HepG2 (cell line): ENCODE results near the gene EGFL8. TPM values are rescaled to one million over a fixed set of nuclear protein-coding genes. Genes with fewer than 3 reads are reported as not detected.

Experiments used
- CC2D1A ChIP-seq: sonication (generic); formaldehyde crosslinking; IDR thresholded peaks from 2 replicates; pipeline ENCODE4 v1.8.1; 2023; ENCODE audit warnings: mild to moderate bottlenecking, missing genetic modification reagents
- CREBL2 ChIP-seq: sonication (generic); formaldehyde crosslinking; IDR thresholded peaks from 2 replicates; pipeline ENCODE4 v1.8.1; 2023; ENCODE audit warnings: missing genetic modification reagents, mild to moderate bottlenecking, borderline replicate concordance
- ETV5 ChIP-seq: IDR thresholded peaks from 2 replicates; pipeline ENCODE4 v1.6.1; 2018; ENCODE audit warnings: missing biosample characterization, missing genetic modification reagents, inconsistent platforms, borderline replicate concordance
- HIVEP1 ChIP-seq: sonication (generic); formaldehyde crosslinking; IDR thresholded peaks from 2 replicates; pipeline ENCODE4 v1.4.0; 2020; ENCODE audit warnings: mild to moderate bottlenecking, missing genetic modification reagents
- MAFG ChIP-seq: sonication (generic); formaldehyde crosslinking; IDR thresholded peaks from 2 replicates; pipeline ENCODE4 v1.5.1; 2020; ENCODE audit warnings: mild to moderate bottlenecking, missing genetic modification reagents
- MATR3 ChIP-seq: sonication (generic); formaldehyde crosslinking; IDR thresholded peaks from 2 replicates; pipeline ENCODE4 v1.4.0; 2020; ENCODE audit warnings: missing genetic modification reagents
- NFKBIZ ChIP-seq: IDR thresholded peaks from 2 replicates; pipeline ENCODE4 v1.6.1; 2018; ENCODE audit warnings: missing genetic modification reagents, missing compliant biosample characterization
- PCBP2 ChIP-seq: fragments of 200-400 bp; formaldehyde crosslinking; optimal IDR thresholded peaks from 2 replicates; pipeline ENCODE3; 2018; ENCODE audit warnings: low read length, low read depth; ENCODE audit not compliant: poor library complexity, severe bottlenecking
- SAFB2 ChIP-seq: sonication (generic); formaldehyde crosslinking; IDR thresholded peaks from 2 replicates; pipeline ENCODE4 v1.5.1; 2020; ENCODE audit warnings: missing genetic modification reagents, low read depth, mild to moderate bottlenecking, borderline replicate concordance
- SNAPC2 ChIP-seq: sonication (generic); formaldehyde crosslinking; IDR thresholded peaks from 2 replicates; pipeline ENCODE4 v1.8.1; 2022; ENCODE audit warnings: mild to moderate bottlenecking, missing genetic modification reagents
- ZEB1 ChIP-seq: IDR thresholded peaks from 2 replicates; pipeline ENCODE4 v1.6.1; 2012; ENCODE audit warnings: mild to moderate bottlenecking, low read depth, inconsistent platforms; ENCODE audit not compliant: insufficient replicate concordance
- ZFAT ChIP-seq: sonication (generic); formaldehyde crosslinking; conservative IDR thresholded peaks from 2 replicates; pipeline ENCODE4 v1.8.1; 2023; ENCODE audit warnings: missing genetic modification reagents, inconsistent platforms
- ZFP36L2 ChIP-seq: sonication (generic); formaldehyde crosslinking; IDR thresholded peaks from 2 replicates; pipeline ENCODE4 v1.4.0; 2020; ENCODE audit warnings: missing genetic modification reagents
- ZNF232 ChIP-seq: sonication (generic); formaldehyde crosslinking; IDR thresholded peaks from 2 replicates; pipeline ENCODE4 v1.4.0; 2020; ENCODE audit warnings: missing genetic modification reagents, borderline replicate concordance
- ZNF296 ChIP-seq: sonication (generic); formaldehyde crosslinking; conservative IDR thresholded peaks from 2 replicates; pipeline ENCODE4 v1.5.0; 2020; ENCODE audit warnings: mild to moderate bottlenecking, missing genetic modification reagents
- ZNF607 ChIP-seq: sonication (generic); formaldehyde crosslinking; IDR thresholded peaks from 2 replicates; pipeline ENCODE4 v1.5.1; 2020; ENCODE audit warnings: missing genetic modification reagents, mild to moderate bottlenecking, borderline replicate concordance
- ZNF670 ChIP-seq: sonication (generic); formaldehyde crosslinking; IDR thresholded peaks from 2 replicates; pipeline ENCODE4 v1.8.0; 2022; ENCODE audit warnings: mild to moderate bottlenecking, missing genetic modification reagents, borderline replicate concordance
- ZSCAN25 ChIP-seq: sonication (generic); formaldehyde crosslinking; IDR thresholded peaks from 2 replicates; pipeline ENCODE4 v1.8.0; 2022; ENCODE audit warnings: mild to moderate bottlenecking, missing genetic modification reagents
- polyA plus RNA-seq, 8 experiments: library from polyadenylated mRNA; depleted of rRNA in 3 of 8; stranded (reverse) in 7 of 8; unstranded in 1 of 8; fragments of >200 nt; fragmentation: Illumina TruSeq in 4 of 8; extraction: Trizol in 4 of 8; gene quantifications; 2 replicates each; pipeline versions ENCODE4 v1.2.1 to v1.2.3, GENCODE V29; 2011 to 2016; ENCODE audit warnings: low read depth in 4 of 8, missing spikeins in 1 of 8, mixed read lengths in 1 of 8; ENCODE audit not compliant: insufficient read depth in 1 of 8
- total RNA-seq, 5 experiments: library from RNA; depleted of rRNA; stranded (reverse); fragments of >200 nt; fragmentation: Illumina TruSeq; extraction: Trizol; gene quantifications; 2 replicates each; pipeline ENCODE4 v1.2.3, GENCODE V29; 2016; ENCODE audit warnings: low read depth in 1 of 5
- TF ChIP-seq, protein P1 (sequence below): sonication (generic); formaldehyde crosslinking; IDR thresholded peaks from 2 replicates; pipeline ENCODE4 v1.8.1; 2023; ENCODE audit warnings: mild to moderate bottlenecking, missing genetic modification reagents
- TF ChIP-seq, protein P2 (sequence below), 2 experiments: fragments of 450-650 bp in 1 of 2; sonication (generic) in 1 of 2; formaldehyde crosslinking in 1 of 2; IDR thresholded peaks; 2 replicates each; pipeline versions ENCODE4 v1.6.1 to v1.8.0; 2016 to 2022; ENCODE audit warnings: antibody characterized with exemption in 1 of 2, mild to moderate bottlenecking in 1 of 2, missing genetic modification reagents in 1 of 2

EGFL8 gene
- total and polyA plus RNA-seq, 2 of the 13 experiments (the other 11 are each of a cell fraction or from before 2014, with no cell fraction given): 10.0 to 11.5 TPM

GRCh38 chr6:32175711-32176475 is 11.5 kb downstream of the EGFL8 start, which contains the start of gene AGPAT1 (continued):
- TF ChIP-seq SAFB2 (CRISPR knock-in tag) (peak; percentile 56; the same call in 1 of the 2 replicates), ZFAT (no peak), ETV5 (CRISPR knock-in tag) (peak; percentile 70; the same call in 1 of the 2 replicates), MAFG (no peak), ZNF607 (CRISPR knock-in tag) (peak; percentile 55; the same call in 1 of the 2 replicates), NFKBIZ (CRISPR knock-in tag) (peak; percentile 49; the same call in 1 of the 2 replicates), ZNF232 (CRISPR knock-in tag) (no peak), PCBP2 (no peak), ZFP36L2 (no peak; the same call in 1 of the 2 replicates), SNAPC2 (CRISPR knock-in tag) (no peak), ZSCAN25 (no peak; the same call in 1 of the 2 replicates), CC2D1A (CRISPR knock-in tag) (no peak), HIVEP1 (peak; percentile 83), CREBL2 (CRISPR knock-in tag) (no peak), ZEB1 (no peak), ZNF670 (CRISPR knock-in tag) (no peak), ZNF296 (CRISPR knock-in tag) (0 out of 2 replicates have a peak, but pooled peaks have one; percentile 66), MATR3 (no peak)
- TF ChIP-seq, protein P1, sequence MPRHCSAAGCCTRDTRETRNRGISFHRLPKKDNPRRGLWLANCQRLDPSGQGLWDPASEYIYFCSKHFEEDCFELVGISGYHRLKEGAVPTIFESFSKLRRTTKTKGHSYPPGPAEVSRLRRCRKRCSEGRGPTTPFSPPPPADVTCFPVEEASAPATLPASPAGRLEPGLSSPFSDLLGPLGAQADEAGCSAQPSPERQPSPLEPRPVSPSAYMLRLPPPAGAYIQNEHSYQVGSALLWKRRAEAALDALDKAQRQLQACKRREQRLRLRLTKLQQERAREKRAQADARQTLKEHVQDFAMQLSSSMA (CRISPR knock-in tag): no peak
- TF ChIP-seq, protein P2, sequence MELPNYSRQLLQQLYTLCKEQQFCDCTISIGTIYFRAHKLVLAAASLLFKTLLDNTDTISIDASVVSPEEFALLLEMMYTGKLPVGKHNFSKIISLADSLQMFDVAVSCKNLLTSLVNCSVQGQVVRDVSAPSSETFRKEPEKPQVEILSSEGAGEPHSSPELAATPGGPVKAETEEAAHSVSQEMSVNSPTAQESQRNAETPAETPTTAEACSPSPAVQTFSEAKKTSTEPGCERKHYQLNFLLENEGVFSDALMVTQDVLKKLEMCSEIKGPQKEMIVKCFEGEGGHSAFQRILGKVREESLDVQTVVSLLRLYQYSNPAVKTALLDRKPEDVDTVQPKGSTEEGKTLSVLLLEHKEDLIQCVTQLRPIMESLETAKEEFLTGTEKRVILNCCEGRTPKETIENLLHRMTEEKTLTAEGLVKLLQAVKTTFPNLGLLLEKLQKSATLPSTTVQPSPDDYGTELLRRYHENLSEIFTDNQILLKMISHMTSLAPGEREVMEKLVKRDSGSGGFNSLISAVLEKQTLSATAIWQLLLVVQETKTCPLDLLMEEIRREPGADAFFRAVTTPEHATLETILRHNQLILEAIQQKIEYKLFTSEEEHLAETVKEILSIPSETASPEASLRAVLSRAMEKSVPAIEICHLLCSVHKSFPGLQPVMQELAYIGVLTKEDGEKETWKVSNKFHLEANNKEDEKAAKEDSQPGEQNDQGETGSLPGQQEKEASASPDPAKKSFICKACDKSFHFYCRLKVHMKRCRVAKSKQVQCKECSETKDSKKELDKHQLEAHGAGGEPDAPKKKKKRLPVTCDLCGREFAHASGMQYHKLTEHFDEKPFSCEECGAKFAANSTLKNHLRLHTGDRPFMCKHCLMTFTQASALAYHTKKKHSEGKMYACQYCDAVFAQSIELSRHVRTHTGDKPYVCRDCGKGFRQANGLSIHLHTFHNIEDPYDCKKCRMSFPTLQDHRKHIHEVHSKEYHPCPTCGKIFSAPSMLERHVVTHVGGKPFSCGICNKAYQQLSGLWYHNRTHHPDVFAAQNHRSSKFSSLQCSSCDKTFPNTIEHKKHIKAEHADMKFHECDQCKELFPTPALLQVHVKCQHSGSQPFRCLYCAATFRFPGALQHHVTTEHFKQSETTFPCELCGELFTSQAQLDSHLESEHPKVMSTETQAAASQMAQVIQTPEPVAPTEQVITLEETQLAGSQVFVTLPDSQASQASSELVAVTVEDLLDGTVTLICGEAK (IDR thresholded peaks at IDR 0.05): peak; percentile 68
- TF ChIP-seq, protein P2 (CRISPR knock-in tag; IDR thresholded peaks at IDR 0.05): peak; percentile 19; the same call in 1 of the 2 replicates
